SU-DHL-6 (cell line): ENCODE measurements around the gene PRKCE.

Experiments
- EZH2phosphoT487 ChIP-seq: fragments of 200-600 bp; sonication (generic), shearing (Covaris generic); conservative IDR thresholded peaks from 2 replicates; pipeline ENCODE4 v1.6.1; 2018; ENCODE audit warnings: mild to moderate bottlenecking, antibody characterized with exemption, low read length, moderate library complexity, mixed read lengths
- TF ChIP-seq, protein P1 (sequence below): fragments of 200-600 bp; sonication (generic); IDR thresholded peaks from one replicate; pipeline ENCODE4 v1.5.1; 2017; ENCODE audit warnings: antibody characterized with exemption, mild to moderate bottlenecking, low read length, moderate library complexity; ENCODE audit not compliant: insufficient read depth, poor library complexity, severe bottlenecking

DNA sequence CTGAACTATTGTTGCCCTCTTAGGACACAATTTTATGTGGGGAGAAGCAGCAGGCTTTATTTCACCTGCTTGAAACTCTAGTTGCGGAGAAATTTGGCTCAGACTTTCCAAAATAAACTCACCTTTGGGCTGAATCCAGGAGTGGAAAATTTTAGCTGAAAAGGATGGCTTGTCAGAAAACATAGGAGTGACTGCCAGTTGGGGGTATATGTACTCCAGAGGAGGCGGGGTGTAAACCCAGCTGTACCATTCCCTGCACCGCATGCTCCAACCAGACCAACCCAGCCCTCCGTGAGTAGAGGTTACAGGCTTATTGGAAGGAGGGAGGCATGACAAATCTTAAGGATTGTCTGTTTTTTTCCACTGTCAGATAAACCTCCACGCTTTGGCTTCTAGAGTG is 53.8 kb downstream of the PRKCE start:
- TF ChIP-seq, protein P1, sequence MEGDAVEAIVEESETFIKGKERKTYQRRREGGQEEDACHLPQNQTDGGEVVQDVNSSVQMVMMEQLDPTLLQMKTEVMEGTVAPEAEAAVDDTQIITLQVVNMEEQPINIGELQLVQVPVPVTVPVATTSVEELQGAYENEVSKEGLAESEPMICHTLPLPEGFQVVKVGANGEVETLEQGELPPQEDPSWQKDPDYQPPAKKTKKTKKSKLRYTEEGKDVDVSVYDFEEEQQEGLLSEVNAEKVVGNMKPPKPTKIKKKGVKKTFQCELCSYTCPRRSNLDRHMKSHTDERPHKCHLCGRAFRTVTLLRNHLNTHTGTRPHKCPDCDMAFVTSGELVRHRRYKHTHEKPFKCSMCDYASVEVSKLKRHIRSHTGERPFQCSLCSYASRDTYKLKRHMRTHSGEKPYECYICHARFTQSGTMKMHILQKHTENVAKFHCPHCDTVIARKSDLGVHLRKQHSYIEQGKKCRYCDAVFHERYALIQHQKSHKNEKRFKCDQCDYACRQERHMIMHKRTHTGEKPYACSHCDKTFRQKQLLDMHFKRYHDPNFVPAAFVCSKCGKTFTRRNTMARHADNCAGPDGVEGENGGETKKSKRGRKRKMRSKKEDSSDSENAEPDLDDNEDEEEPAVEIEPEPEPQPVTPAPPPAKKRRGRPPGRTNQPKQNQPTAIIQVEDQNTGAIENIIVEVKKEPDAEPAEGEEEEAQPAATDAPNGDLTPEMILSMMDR: no peak
- no peak for TF ChIP-seq EZH2phosphoT487
